Renal cortex interstitium (tissue), 11 donors: ENCODE measurements around the gene ETS1. TPM values are rescaled to one million over a fixed set of nuclear protein-coding genes. Genes with fewer than 3 reads are reported as not detected.
A peak's percentile ranks its signal among the peaks of the same experiment; 100 is the strongest.

ENCODE experiments used
- DNase-seq, 11 donors: peaks; one replicate each; pipeline ENCODE4 v3.0.0-alpha.2; 2013; ENCODE audit warnings: low read depth in 9 of 11, low spot score in 4 of 11; ENCODE audit errors: extremely low read depth in 1 of 11
- polyA plus RNA-seq, 3 donors: library from polyadenylated mRNA; unstranded; fragments of 120-200 nt; gene quantifications; one replicate each; pipeline ENCODE4 v1.2.1, GENCODE V29; 2013; ENCODE audit not compliant: insufficient read length in 3 of 3

Gene ETS1
- polyA plus RNA-seq, 3 donors = 64.5 to 84.2 (median 74.3) TPM

- peak in 7 of 11 donors; percentile 44 to 81 (median 70) for DNase-seq
Measured at GRCh38 chr11:128553662-128554362, 33.5 kb downstream of the ETS1 start.

DNA sequence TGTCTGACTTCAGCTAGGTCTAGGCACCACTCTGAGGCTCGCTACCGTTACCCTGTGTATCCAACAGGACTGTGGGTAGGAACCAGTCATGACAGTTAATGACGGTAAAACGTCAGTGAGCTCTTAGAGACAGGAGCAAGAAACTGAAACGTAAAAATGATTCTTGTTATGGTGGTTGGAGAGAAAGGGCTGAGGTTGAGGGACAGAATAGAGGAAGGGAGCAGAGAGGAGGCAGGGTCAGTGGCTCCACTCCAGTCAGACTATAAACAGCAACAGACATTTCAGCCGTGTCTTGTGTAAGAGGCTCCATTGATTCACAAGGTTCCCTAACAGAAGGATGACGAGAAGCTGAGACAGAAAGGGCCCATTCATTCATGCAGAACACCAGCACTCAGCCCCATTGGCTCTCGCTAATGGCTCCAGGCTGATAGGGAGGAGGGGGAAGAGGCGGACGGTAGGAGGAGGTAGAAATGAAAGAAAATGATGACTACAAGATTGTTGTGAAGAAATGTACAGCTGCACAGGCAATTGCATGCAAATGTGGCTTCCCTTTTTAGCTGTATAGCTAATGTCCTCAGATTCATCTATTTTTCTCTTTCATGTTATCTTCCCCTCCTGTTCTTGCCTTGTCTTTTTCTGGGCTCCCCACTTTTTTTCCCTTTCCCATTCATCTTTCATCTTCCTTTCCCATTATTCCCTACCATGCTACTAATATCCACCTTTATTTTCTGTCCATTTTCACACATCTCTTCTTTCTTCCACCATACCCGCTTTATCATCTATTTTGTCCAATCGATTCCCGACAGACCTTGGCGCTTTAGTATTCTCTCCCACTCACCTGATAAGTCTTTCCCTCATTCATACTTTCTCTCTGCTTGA is 34.3 kb downstream of the ETS1 start:
- DNase-seq = no peak

GRCh38 chr11:128551611-128552335 is 35.6 kb downstream of the ETS1 start:
- no peak for DNase-seq

GRCh38 chr11:128551058-128551457 is 36.3 kb downstream of the ETS1 start:
- DNase-seq = no peak

- DNase-seq = no peak
Measured at GRCh38 chr11:128550261-128550821, 37.0 kb downstream of the ETS1 start.

DNA sequence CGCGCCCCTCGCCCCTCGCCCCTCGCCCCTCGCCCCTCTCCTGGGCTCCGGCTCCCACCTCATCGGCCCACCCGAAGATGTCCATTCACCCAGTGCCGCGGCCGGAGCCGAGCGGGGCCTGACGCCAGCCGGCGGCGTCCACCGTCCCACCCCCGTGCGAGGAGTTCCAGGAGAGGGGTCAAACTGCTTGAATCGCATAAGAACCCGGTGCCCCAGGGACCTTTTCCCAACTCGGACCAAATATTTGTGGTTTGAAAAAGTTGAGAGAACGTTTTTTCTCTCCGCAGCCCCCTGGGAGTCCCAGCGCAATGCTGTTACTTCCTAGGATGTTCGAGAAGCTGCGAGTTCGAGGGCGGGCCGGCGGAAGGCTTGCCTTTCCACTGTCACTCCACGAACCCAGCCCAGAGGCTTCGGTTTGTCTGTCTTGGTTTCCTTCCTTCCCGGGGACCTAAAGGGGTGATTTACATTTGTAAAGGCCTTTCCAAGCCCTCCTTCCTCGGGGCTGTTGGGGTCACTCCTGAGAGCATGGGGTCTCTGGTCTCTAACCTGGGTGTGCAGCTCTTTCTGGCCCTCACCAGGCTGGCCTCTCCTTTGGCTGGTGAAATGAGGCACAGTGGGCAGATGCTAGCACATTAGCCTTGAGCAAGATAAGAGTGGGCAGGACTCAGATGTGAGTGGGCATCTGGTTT is 38.0 kb downstream of the ETS1 start:
- peak in 5 of 11 donors; percentile 45 to 70 (median 51) for DNase-seq

DNA sequence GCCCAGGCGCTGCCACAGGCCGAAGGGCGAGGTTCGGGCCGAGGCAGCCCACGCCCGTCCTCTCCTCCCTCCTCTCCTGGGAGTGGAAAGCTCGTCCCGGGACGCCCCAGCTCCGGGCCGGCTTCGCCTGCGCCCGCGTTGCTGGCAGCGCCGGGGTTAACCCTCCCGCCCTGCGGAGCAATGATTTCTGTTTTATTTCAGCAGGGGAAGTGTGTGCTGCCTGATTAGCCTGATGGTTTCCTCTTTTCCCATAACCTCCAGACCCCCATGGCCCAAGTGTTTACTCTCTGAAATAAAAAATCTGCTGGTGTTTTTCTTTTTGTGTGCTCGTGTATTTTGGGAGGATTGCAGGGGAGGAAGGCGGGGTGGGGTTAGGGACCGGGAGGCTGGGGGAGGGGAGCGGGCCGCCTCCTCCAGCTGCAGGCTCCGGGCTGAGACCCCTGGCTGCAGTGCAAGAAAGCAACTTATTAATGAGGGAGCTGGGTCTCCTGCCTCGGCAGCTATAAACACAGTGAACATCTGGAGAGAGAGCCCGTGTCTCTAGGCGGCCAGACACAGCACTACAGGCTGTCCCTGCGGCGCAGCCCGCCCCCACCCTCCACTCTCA is 38.6 kb downstream of the ETS1 start:
- DNase-seq = peak; percentile 59 to 87 (median 75)

GRCh38 chr11:128547946-128548648 is 39.3 kb downstream of the ETS1 start:
- DNase-seq = no peak

GRCh38 chr11:128546916-128547315 is 40.4 kb downstream of the ETS1 start:
- no peak for DNase-seq

- peak in 2 of 11 donors; percentile 48 to 62 for DNase-seq
Measured at GRCh38 chr11:128544471-128545051, 42.8 kb downstream of the ETS1 start.

GRCh38 chr11:128540469-128540868 is 46.9 kb downstream of the ETS1 start:
- no peak for DNase-seq

GRCh38 chr11:128536506-128536905 is 50.9 kb downstream of the ETS1 start:
- no peak for DNase-seq

GRCh38 chr11:128535468-128536457 is 51.6 kb downstream of the ETS1 start:
- DNase-seq = no peak

DNA sequence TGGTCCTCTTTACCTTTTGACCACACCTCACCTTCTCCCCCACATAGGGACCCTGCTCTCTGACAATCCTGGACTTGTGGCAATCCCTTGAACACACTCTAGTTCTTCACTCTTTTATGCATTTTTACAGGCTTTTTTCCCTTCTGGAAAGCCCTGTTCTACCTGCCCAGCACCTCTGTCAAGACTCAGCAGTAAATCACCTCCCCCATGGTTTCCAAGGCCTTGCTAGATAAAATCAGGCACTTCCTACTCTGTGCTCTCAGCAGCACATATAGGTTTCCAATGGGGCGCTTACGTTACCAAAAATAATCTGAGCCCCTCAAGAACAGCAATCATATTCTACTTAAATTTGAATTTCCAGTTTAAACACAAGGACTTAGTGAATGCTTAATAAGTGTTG is 53.9 kb downstream of the ETS1 start:
- no peak for DNase-seq

DNA sequence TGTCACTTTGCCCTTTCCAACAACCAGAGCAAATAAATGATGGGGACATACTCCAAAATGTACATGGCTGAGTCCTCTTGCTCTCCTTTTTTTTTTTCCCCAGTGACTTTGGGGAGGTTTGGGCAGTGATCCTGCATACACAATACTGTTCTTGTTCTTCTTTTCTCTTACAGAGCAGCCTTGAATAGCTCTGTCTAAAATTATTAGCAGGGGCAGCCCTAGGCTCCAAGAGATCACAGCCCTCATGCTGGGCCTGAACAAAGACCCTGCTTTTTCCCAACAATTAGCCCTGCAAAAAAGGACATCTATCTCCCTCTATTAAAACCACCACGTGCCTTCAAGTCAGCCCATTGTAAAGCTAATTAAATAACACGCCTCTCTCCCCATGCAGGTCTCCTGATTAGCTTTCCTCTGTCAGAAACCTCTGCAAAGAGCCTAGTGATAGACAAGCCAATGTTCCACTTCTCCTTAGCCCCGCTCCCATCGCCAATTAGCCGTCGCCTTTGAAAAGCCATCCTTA is 54.7 kb downstream of the ETS1 start:
- DNase-seq = no peak

DNA sequence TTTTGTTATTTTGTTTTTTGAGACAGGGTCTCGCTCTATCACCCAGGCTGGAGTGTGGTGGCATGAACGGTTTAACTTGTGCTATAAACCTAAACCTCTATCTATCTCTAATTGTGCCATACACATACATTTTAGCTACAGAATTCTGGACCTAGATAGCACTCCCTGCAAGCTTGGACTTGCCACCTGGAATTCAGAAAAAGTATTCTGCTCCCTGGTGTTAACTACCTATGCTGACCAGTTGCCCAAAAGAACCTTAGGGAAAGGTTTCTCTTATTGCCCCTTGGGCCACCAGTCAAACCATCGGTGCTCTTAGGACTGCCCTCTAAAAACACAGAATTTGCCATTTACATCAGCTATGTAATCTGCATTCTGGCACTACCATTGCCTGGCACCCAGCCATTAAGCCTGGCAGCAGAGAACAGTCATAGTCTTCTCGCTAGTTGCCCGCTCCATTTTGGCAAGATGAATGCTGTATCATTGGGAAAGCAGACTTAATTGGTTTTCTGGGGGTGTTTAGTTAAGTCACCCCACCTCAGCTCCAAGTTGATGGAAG is 55.3 kb downstream of the ETS1 start:
- DNase-seq = no peak
